Measurements from ENCODE around the gene HIVEP1.

The HIVEP1 gene

GRCh38 chr6:12189661-12190060, 177.5 kb downstream of the HIVEP1 start:
- no peak for DNase-seq (ENCODE audit: low spot score)
- in situ Hi-C loops (cut with MboI; ENCODE audit: low pct_unique_long_range_greater_than_20kb, low sequenced_read_pairs, unreplicated experiment) = no loop called here
- no peak for TF ChIP-seq CTCF (IDR thresholded peaks at IDR 0.05; ENCODE audit: extremely low read depth, insufficient read depth, missing control alignments)

- in situ Hi-C loops (cut with MboI; ENCODE audit: low pct_unique_long_range_greater_than_20kb, low sequenced_read_pairs, unreplicated experiment) = no loop called here
- no peak for TF ChIP-seq CTCF (IDR thresholded peaks at IDR 0.05; ENCODE audit: extremely low read depth, insufficient read depth, missing control alignments)
- no peak for DNase-seq (ENCODE audit: low spot score)
Observed at GRCh38 chr6:12190252-12190651, 178.1 kb downstream of the HIVEP1 start.

GRCh38 chr6:12196326-12196936, 184.3 kb downstream of the HIVEP1 start:
- in situ Hi-C loops (cut with MboI; ENCODE audit: low pct_unique_long_range_greater_than_20kb, low sequenced_read_pairs, unreplicated experiment) = no loop called here
- DNase-seq (ENCODE audit: low spot score) = no peak
- no peak for TF ChIP-seq CTCF (IDR thresholded peaks at IDR 0.05; ENCODE audit: extremely low read depth, insufficient read depth, missing control alignments)

GRCh38 chr6:12198851-12199250, 186.7 kb downstream of the HIVEP1 start:
- DNase-seq (ENCODE audit: low spot score) = no peak
- in situ Hi-C loops (cut with MboI; ENCODE audit: low pct_unique_long_range_greater_than_20kb, low sequenced_read_pairs, unreplicated experiment) = no loop called here
- no peak for TF ChIP-seq CTCF (IDR thresholded peaks at IDR 0.05; ENCODE audit: extremely low read depth, insufficient read depth, missing control alignments)

GRCh38 chr6:12200015-12200564, 188.0 kb downstream of the HIVEP1 start:
- in situ Hi-C loops (cut with MboI; ENCODE audit: low pct_unique_long_range_greater_than_20kb, low sequenced_read_pairs, unreplicated experiment) = no loop called here
- DNase-seq (ENCODE audit: low spot score) = no peak
- TF ChIP-seq CTCF (IDR thresholded peaks at IDR 0.05; ENCODE audit: extremely low read depth, insufficient read depth, missing control alignments) = no peak

- in situ Hi-C loops (cut with MboI; ENCODE audit: low pct_unique_long_range_greater_than_20kb, low sequenced_read_pairs, unreplicated experiment) = no loop called here
- TF ChIP-seq CTCF (IDR thresholded peaks at IDR 0.05; ENCODE audit: extremely low read depth, insufficient read depth, missing control alignments) = no peak
- no peak for DNase-seq (ENCODE audit: low spot score)
Observed at GRCh38 chr6:12200761-12201160, 188.6 kb downstream of the HIVEP1 start.

All from GM13977 (cell line).